ENCODE results near the gene FARP1. TPM values are rescaled to one million over a fixed set of nuclear protein-coding genes. Genes with fewer than 3 reads are reported as not detected.
A peak's percentile ranks its signal among the peaks of the same experiment; 100 is the strongest.

Gene FARP1
- polyA plus RNA-seq, 1 of the 3 experiments (the other 2 are of a cell fraction) = 12.0 TPM

GRCh38 chr13:98349731-98350305 is 206.9 kb downstream of the FARP1 start:
- no peak overlapping the region for H3K27ac ChIP-seq (ENCODE audit: low read depth in 2 of 2, low read length in 1 of 2)
- TF ChIP-seq SMC3 (IDR thresholded peaks at IDR 0.05; ENCODE audit: low read depth, low read length) (peak; percentile 37; the same call in 1 of the 2 replicates), YY1 (IDR thresholded peaks at IDR 0.05; ENCODE audit: low read depth) (no peak), IRF3 (IDR thresholded peaks at IDR 0.05; ENCODE audit: low read depth, low read length) (no peak), RAD21 (IDR thresholded peaks at IDR 0.05; ENCODE audit: low read length) (peak; percentile 54)
- H3K9me3 ChIP-seq = no peaks in the 10 kb centered on the region
- H3K9me2 ChIP-seq = no peaks in the 10 kb centered on the region
- H3F3A ChIP-seq (replicated peaks; ENCODE audit: insufficient read depth) = no peaks in the 10 kb centered on the region
- H2AFZ ChIP-seq (ENCODE audit: low read depth) = no peak overlapping the region
- no peaks in the 10 kb centered on the region for H4K20me1 ChIP-seq (ENCODE audit: insufficient read depth)
- DNase-seq = peak; percentile 24
- no peaks in the 10 kb centered on the region for H3K36me3 ChIP-seq (replicated peaks in 1 of 2; ENCODE audit: control insufficient read depth in 1 of 2, insufficient read depth in 2 of 2, low read length in 1 of 2)
- no peak overlapping the region for H3K9ac ChIP-seq
- no peaks in the 10 kb centered on the region for H3K79me2 ChIP-seq (ENCODE audit: insufficient read depth)
- no peaks in the 10 kb centered on the region; a peak in 1 of 4 replicates for H3K4me1 ChIP-seq (ENCODE audit: control insufficient read depth in 1 of 2, insufficient read depth in 2 of 2, low read depth in 1 of 2, low read length in 1 of 2)
- CTCF ChIA-PET = interaction anchor here (0.6 to 1.1 kb wide), 2 partner anchors 167 to 494 kb away, joined by 3 to 4 read pairs; no protein-coding TSS in a partner anchor
- POLR2A ChIA-PET = no interaction called here
- H3K4me2 ChIP-seq = no peak overlapping the region
- WGBS (ENCODE audit: low lambda C conversion rate) = 97% methylated on average over 9 of the region's 11 CpGs
- no peaks in the 10 kb centered on the region for H3K27me3 ChIP-seq (ENCODE audit: insufficient read depth)
- no peak overlapping the region for H3K4me3 ChIP-seq (ENCODE audit: low read depth in 2 of 2, low read length in 1 of 2)

GRCh38 chr13:98350746-98351330 is 207.9 kb downstream of the FARP1 start:
- Histone ChIP-seq H3F3A (replicated peaks; ENCODE audit: insufficient read depth) (no peaks in the 10 kb centered on the region), H3K9ac (no peak overlapping the region), H3K9me3 (no peaks in the 10 kb centered on the region), H3K9me2 (no peaks in the 10 kb centered on the region), H3K4me1 (ENCODE audit: control insufficient read depth in 1 of 2, insufficient read depth in 2 of 2, low read depth in 1 of 2, low read length in 1 of 2) (no peaks in the 10 kb centered on the region; a peak in 1 of 4 replicates), H3K27ac (ENCODE audit: low read depth in 2 of 2, low read length in 1 of 2) (no peak overlapping the region), H3K36me3 (replicated peaks in 1 of 2; ENCODE audit: control insufficient read depth in 1 of 2, insufficient read depth in 2 of 2, low read length in 1 of 2) (no peaks in the 10 kb centered on the region), H3K4me2 (no peak overlapping the region), H3K27me3 (ENCODE audit: insufficient read depth) (no peaks in the 10 kb centered on the region), H2AFZ (ENCODE audit: low read depth) (no peak overlapping the region), H3K79me2 (ENCODE audit: insufficient read depth) (no peaks in the 10 kb centered on the region), H3K4me3 (ENCODE audit: low read depth in 2 of 2, low read length in 1 of 2) (no peak overlapping the region), H4K20me1 (ENCODE audit: insufficient read depth) (no peaks in the 10 kb centered on the region)
- POLR2A ChIA-PET = no interaction called here
- TF ChIP-seq MEF2A (IDR thresholded peaks at IDR 0.05; ENCODE audit: borderline replicate concordance, low read depth) (no peak), FOXJ3 (CRISPR knock-in tag; IDR thresholded peaks at IDR 0.05) (no peak), REST (IDR thresholded peaks at IDR 0.05; ENCODE audit: low read depth, low read length) (no peak), USF1 (IDR thresholded peaks at IDR 0.05; ENCODE audit: borderline replicate concordance, low read depth) (no peak), TCF12 (IDR thresholded peaks at IDR 0.05) (no peak), SMC3 (IDR thresholded peaks at IDR 0.05; ENCODE audit: low read depth, low read length) (no peak), RXRA (IDR thresholded peaks at IDR 0.05; ENCODE audit: borderline replicate concordance, low read depth) (no peak), FOXM1 (IDR thresholded peaks at IDR 0.05; ENCODE audit: low read depth) (no peak), FOSL2 (IDR thresholded peaks at IDR 0.05; ENCODE audit: borderline replicate concordance, low read depth) (no peak)
- WGBS (ENCODE audit: low lambda C conversion rate) = 99% methylated on average over 9 of the region's 9 CpGs
- no peak for DNase-seq
- CTCF ChIA-PET = no interaction called here
